Activated CD8-positive, alpha-beta memory T cell treated with anti-CD3 and anti-CD28 coated beads, Interleukin-2, amount 50 U/mL, for 24 hours (primary cell): ENCODE results near the gene AKAP13.

Experiments
- DNase-seq: peaks from one replicate; pipeline ENCODE4 v3.0.0-alpha.2; 2020; ENCODE audit errors: extremely low read depth

The AKAP13 gene

GRCh38 chr15:85766001-85766831, 385.8 kb downstream of the AKAP13 start:
- DNase-seq, result no peak

- DNase-seq, result no peak
Observed at GRCh38 chr15:85767785-85768529, 387.6 kb downstream of the AKAP13 start.

- DNase-seq, result no peak
Observed at GRCh38 chr15:85768595-85769168, 388.3 kb downstream of the AKAP13 start.

GRCh38 chr15:85769182-85769900, 388.9 kb downstream of the AKAP13 start:
- DNase-seq, result no peak

GRCh38 chr15:85770096-85771041, 390.0 kb downstream of the AKAP13 start:
- no peak for DNase-seq

- DNase-seq, result no peak
Observed at GRCh38 chr15:85771271-85771670, 390.9 kb downstream of the AKAP13 start.

GRCh38 chr15:85771781-85772445, 391.5 kb downstream of the AKAP13 start:
- DNase-seq, result no peak

GRCh38 chr15:85772668-85773067, 392.3 kb downstream of the AKAP13 start:
- DNase-seq, result no peak

- no peak for DNase-seq
Observed at GRCh38 chr15:85773249-85773648, 392.8 kb downstream of the AKAP13 start.

GRCh38 chr15:85773970-85774369, 393.6 kb downstream of the AKAP13 start:
- no peak for DNase-seq

- no peak for DNase-seq
Observed at GRCh38 chr15:85777250-85778106, 397.1 kb downstream of the AKAP13 start.

GRCh38 chr15:85778107-85778776, 397.8 kb downstream of the AKAP13 start:
- no peak for DNase-seq

- DNase-seq, result no peak
Observed at GRCh38 chr15:85779249-85779648, 398.8 kb downstream of the AKAP13 start.

- DNase-seq, result no peak
Observed at GRCh38 chr15:85780225-85780985, 400.0 kb downstream of the AKAP13 start.

- no peak for DNase-seq
Observed at GRCh38 chr15:85781099-85781498, 400.7 kb downstream of the AKAP13 start.

GRCh38 chr15:85782064-85782463, 401.7 kb downstream of the AKAP13 start:
- no peak for DNase-seq

GRCh38 chr15:85785887-85786780, 405.7 kb downstream of the AKAP13 start:
- no peak for DNase-seq
